Smooth muscle cell of the brain vasculature (primary cell): ENCODE data around the gene MRPS7.
"Not testable (repeated sequence)": the region's sequence is repeated elsewhere in the genome, so short reads cannot be mapped to it uniquely, and the experiment has no call there.

Experiments used
- DNase-seq: peaks from one replicate; pipeline ENCODE4 v3.0.0-alpha.2; 2012; ENCODE audit warnings: low read depth, low spot score

MRPS7 gene

GRCh38 chr17:75244133-75244866 is 17.4 kb upstream of the MRPS7 start:
- no peak for DNase-seq

GRCh38 chr17:75245011-75245410 is 16.7 kb upstream of the MRPS7 start:
- DNase-seq: no peak

DNA sequence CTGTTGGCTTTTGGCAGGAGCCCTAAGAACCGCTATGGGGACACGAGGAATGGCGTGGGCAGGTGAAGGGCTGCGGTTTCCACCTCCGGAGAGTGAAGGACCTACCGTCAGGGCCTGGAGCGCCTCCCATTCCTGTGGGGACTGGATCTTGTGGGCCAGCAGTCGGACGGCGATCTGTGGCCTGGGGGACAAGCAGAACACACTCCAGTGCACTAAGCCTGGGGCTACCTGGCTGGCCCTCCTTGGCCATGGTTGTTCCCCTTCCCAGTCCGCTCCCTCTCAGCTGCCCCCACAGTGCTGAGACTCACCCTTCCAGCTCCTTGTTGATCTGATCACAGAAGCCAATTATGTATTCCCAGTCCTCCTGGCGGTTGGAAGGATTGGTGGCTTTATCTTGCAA is 15.3 kb upstream of the MRPS7 start:
- DNase-seq: no peak

GRCh38 chr17:75249564-75249963 is 12.1 kb upstream of the MRPS7 start:
- no peak for DNase-seq

DNA sequence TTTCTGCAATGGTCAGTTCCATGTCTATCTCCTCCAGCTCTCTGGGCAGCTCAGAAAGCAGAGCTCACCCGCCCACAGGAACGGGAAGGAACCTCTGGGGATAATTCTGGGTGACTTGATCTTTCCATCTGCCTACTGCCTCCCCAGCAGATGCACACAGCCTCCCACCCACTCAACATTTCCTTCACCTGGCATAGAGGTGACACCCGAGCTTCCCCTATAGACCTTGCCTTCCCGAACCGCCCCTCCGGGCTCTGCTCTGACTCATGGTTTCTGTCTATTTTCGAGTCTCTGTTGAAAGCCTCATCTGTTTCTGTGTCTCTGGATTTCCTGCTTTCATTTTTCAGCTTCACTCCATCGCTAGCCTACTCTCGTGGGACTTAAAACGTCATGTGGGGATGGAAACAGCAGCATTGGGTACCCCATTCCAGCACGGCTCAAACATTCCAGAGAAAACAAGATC is 11.6 kb upstream of the MRPS7 start:
- no peak for DNase-seq

DNA sequence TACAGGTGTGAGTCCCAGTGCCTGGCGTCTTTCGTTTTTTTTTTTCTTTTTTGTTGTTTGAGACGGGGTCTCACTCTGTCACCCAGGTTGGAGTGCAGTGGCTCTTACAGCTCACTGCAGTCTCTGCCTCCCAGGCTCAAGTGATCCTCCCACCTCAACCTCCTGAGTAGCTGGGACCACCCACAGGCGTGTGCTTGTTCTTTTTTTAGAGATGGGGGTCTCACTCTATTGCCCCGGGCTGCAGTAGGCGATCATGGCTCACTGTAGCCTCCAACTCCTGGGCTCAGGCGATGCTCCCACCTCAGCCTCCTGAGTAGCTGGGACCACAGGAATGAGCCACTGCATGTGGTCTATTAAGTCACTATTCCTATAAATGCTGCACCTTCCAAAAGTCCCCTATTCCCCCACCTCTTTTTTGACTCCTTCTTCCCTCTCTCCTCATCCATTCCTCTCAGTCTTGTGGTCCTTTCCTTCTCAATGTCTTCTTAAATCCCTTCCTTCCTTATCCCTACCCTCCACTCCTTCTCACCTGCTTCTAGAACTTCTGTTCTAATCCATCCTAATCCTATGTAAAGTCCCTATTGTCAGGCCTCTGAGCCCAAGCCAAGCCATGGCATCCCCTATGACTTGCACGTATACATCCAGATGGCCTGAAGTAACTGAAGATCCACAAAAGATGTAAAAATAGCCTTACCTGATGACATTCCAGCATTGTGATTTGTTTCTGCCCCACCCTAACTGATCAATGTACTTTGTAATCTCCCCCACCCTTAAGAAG is 9.5 kb upstream of the MRPS7 start:
- no peak for DNase-seq

DNA sequence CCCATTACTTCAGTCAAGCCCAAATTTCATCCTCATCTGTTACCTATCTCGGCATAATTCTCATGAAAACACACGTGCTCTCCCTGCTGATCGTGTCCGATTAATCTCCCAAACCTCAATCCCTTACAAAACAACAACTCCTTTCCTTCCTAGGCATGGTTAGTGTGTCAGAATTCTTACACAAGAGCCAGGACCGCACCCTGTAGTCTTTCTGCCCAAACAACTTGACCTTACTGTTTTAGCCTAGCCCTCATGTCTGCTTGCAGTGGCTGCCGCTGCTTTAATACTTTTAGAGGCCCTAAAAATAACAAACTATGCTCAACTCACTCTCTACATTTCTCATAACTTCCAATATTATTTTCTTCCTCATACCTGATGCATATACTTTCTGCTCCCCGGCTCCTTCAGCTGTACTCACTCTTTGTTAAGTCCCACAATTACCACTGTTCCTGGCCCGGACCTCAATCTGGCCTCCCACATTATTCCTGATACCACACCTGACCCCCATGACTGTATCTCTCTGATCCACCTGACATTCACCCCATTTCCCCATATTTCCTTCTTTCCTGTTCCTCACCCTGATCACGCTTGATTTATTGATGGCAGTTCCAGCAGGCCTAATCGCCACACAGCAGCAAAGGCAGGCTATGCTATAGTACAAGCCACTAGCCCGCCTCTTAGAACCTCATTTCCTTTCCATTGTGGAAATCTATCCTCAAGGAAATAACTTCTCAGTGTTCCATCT is 5.6 kb upstream of the MRPS7 start:
- DNase-seq: not testable (repeated sequence)

- DNase-seq: not testable (repeated sequence)
Observed at GRCh38 chr17:75257228-75257627, 4.5 kb upstream of the MRPS7 start.

DNA sequence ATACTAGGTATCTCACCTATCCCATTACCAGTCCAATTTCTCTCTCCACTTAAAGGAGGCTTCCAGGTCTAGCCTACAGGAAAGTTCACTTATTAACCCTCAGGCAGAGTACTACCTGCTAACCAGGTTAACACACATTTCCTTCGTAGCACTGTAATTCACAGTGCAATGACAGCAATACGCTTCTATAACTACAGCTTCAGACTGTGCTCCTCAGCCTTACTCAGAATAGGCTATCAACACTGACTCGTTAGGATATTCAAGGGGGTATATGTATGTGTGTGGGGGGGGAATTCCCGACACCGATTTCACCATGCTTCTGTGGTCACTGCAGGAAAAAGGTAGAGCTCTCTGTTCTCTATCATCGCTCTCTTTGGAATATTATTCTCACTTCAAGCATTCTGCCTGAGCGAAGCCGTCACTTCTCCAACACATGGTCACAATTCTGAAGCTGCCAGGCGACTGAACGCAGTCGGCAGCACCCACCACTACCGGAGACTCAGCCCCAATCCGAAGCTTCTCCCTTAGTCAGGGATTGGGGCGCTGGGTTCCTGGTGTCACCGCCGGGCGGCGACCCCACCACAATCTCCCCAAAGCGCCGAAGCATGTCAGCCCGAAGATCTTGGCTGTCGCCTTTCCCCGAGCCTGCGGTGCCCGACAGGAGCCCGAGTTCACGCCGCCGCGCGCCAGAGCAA is 891 bp upstream of the MRPS7 start:
- DNase-seq: no peak

GRCh38 chr17:75262112-75262606 is 480 bp downstream of the MRPS7 start:
- no peak for DNase-seq

DNA sequence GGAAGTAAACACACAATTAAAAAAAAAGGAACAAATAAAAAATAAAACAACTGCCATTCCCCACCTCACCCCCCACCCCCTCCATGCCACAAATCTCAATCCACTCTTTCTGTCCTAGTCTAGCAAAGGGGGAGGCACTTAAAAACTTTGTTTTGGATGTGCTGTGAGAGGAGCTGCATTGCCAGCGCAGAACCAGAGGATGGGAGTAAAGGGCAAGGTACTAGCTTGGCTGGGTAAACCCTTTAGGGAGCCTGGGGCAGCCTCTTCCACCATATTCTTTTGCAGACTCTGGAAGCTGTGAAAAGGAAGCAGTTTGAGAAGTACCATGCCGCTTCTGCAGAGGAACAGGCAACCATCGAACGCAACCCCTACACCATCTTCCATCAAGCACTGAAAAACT is 1.4 kb downstream of the MRPS7 start:
- no peak for DNase-seq

DNA sequence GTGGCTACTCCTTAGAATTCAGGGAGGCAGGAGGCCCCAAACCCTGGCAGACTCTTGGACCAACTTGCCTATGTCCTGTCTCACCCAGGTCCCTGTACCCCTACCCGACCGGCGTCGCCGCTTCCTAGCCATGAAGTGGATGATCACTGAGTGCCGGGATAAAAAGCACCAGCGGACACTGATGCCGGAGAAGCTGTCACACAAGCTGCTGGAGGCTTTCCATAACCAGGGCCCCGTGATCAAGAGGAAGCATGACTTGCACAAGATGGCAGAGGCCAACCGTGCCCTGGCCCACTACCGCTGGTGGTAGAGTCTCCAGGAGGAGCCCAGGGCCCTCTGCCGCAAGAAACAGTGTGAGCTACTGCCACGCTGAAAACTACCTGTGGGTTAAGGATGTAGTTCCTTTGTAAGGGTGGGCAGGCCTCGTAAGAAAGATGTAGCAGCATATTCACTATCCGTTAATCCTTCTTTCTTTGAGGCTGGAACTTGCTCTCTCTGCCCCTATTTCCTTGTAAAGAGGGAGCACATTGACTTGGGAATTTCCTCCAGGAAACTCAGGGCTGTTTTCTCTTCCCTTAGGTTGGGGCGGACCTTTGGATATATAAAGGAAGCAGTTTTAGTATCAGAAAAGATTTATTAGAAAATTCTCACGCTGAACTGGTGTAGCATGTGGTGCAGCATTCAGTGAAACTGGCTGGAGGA is 4.1 kb downstream of the MRPS7 start:
- DNase-seq: no peak

DNA sequence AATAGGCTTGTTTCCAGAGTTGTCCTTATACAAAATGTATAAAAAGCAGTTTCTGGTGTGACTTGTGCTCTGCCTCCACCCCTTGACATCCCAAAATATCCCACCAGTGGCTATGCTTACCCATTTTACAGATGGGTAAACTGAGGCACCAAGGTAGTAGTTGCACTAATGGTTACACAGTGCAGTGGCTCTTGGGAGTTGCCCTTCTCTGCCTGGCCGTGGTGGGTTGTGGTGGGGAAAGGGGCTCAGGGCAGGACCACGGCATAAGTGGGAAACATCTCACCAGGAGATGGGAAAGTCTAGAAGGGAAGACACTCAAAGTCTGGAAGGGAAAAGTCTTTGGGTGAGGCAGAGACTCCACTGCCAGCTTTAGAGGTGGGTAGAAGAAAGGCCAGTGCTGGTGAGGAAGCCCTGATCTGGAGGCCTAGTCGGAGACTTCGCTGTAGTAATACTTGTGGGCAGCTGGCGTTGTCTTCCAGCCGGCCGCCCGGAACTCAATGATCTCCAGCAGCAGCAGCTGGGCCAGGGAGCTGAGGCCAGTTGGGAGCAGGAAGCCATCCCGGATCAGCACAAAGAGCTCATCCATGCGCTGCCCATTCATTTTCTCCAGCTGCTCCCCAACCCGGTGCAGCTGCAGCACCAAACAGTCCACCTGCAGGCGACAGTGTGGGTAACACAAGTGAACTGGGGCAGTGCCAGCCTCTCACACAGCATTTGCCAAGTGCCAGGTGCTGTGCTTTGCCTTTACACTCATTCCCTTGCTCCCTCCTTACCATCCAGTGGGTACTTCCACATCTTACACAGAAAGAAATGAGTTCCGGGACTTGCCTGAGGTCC is 4.9 kb downstream of the MRPS7 start:
- DNase-seq: no peak

DNA sequence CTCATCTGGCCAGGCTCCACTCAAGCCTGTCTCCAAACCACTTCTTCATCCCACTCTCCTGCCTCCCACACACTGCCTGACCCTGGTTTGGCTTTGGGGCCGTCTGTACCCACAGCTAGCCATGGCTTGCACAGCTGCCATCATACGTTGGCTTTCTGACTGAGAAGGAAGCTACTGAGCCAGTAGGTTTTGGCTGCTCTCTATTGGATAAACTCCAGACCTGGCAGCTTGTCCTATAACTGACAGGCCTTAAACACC is 5.4 kb downstream of the MRPS7 start:
- no peak for DNase-seq

DNA sequence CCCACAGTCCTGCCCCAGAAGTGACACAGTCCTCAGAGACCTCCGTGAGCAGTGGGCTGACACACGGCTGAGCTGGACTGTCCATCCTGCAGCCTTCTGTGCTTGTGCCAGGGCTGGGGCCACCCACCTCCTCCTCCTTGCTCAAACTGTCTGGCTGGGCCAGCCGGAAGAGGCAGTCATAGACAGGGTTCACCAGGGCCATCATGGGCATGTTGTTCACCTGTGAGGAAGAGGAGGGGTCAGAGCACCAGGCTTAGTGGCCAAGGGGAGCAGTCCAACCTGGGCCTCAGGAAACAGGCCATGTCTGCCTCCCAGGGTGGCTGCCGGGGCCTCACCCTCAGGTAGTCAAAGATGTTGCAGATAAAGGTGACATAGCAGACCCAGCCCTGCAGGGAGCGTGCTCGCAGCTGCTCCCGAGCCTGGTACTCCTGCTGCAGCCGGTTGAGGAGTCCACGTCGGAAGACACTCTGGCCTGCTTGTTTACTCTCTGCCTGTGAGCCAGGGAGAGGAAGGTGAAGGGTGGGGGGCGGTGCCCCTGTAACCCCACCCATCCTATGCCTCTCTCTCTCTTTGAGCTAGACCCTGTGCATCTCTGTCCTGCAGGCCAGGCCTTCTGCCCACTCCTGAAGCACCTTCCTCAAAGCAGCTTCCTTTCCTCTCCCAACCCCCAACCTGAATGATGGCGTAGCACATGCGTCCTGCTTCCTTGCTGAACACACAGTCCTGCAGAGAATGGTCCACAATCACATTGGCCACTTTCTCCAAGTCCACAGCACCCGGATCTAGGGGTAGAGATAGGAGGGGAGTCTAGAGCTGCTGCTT is 5.9 kb downstream of the MRPS7 start:
- no peak for DNase-seq

GRCh38 chr17:75269844-75270217 is 8.2 kb downstream of the MRPS7 start:
- DNase-seq: no peak

- no peak for DNase-seq
Observed at GRCh38 chr17:75270218-75270965, 8.7 kb downstream of the MRPS7 start.

DNA sequence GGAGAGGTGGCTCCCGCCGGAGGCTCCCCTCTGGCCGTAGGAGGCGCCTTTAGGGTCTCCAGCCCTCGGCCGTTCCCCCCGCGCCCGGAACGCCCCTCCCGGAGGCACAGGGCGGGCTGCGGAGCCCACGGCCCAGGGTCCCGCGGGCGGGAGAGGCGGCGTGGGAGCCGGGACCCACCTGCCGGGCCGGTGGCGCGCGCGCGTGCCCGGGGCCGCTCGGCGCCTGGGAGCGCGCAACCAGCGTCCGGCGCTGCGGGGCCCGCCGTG is 9.2 kb downstream of the MRPS7 start, which contains the start of gene MIF4GD:
Gene MIF4GD, minus strand, starts transcription at position 266 of the 267 bp plus-strand sequence. CDS start 1,036 bp downstream, outside the sequence.
- no peak for DNase-seq
